Activated naive CD4-positive, alpha-beta T cell treated with anti-CD3 and anti-CD28 coated beads, Interleukin-2, amount 50 U/mL, for 72 hours (primary cell): ENCODE data around the gene FHIT. TPM values are rescaled to one million over a fixed set of nuclear protein-coding genes. Genes with fewer than 3 reads are reported as not detected.

Experiments used
- ATAC-seq, 2 donors: fragments of 150-1000 bp; cut with Tn5 transposase; 2 replicates each; pipeline ENCODE4 v1.10.0; 2021; ENCODE audit warnings: mild to moderate bottlenecking in 2 of 2, moderate library complexity in 2 of 2
- DNase-seq, 2 donors: peaks; one replicate each; pipeline ENCODE4 v3.0.0; 2021 to 2022; ENCODE audit warnings: low spot score in 2 of 2
- H3K27ac Mint-ChIP-seq, 2 donors: one replicate each; pipeline ENCODE4 v1.8.0; 2022; ENCODE audit warnings: mild to moderate bottlenecking in 2 of 2, mixed read lengths in 2 of 2
- H3K36me3 Mint-ChIP-seq, 2 donors: one replicate each; pipeline ENCODE4 v1.8.0; 2022; ENCODE audit warnings: mixed read lengths in 2 of 2
- H3K9me3 Mint-ChIP-seq, 2 donors: one replicate each; pipeline ENCODE4 v1.8.0; 2022; ENCODE audit warnings: mixed read lengths in 2 of 2
- total RNA-seq, 2 donors: library from RNA; stranded (reverse); gene quantifications; one replicate each; pipeline ENCODE4 v1.2.3, GENCODE V29; 2022

Gene FHIT
- total RNA-seq, 2 donors from 2014 or later = 21.3 to 37.0 TPM

- H3K9me3 Mint-ChIP-seq = no peaks in the 10 kb centered on the region
- no peaks in the 10 kb centered on the region for H3K36me3 Mint-ChIP-seq
- ATAC-seq = no peak
- DNase-seq = no peak
- H3K27ac Mint-ChIP-seq = no peak overlapping the region
Measured at GRCh38 chr3:59769127-59769750, 1482.0 kb downstream of the FHIT start.

GRCh38 chr3:59766200-59766872 is 1484.9 kb downstream of the FHIT start:
- no peak for DNase-seq
- H3K9me3 Mint-ChIP-seq = no peaks in the 10 kb centered on the region
- no peak overlapping the region for H3K27ac Mint-ChIP-seq
- no peak for ATAC-seq
- H3K36me3 Mint-ChIP-seq = no peaks in the 10 kb centered on the region

- Mint-ChIP-seq H3K9me3 (no peaks in the 10 kb centered on the region), H3K36me3 (no peaks in the 10 kb centered on the region)
- ATAC-seq = no peak
Measured at GRCh38 chr3:59764171-59764570, 1487.1 kb downstream of the FHIT start.

GRCh38 chr3:59762941-59763340 is 1488.3 kb downstream of the FHIT start:
- Mint-ChIP-seq H3K27ac (no peak overlapping the region), H3K9me3 (no peaks in the 10 kb centered on the region), H3K36me3 (peaks cover 0 to 4% of the 10 kb centered on the region in 2 donors)
- ATAC-seq (no peak), DNase-seq (no peak)

More at GRCh38 chr3:59764171-59764570, 1487.1 kb downstream of the FHIT start:
- H3K27ac Mint-ChIP-seq = no peak overlapping the region
- no peak for DNase-seq

- H3K27ac Mint-ChIP-seq = peak overlapping the region in 1 of 2 donors; percentile 72
Measured at GRCh38 chr3:59759298-59760031, 1491.8 kb downstream of the FHIT start.

GRCh38 chr3:59758672-59759071 is 1492.6 kb downstream of the FHIT start:
- peak in 1 of 2 donors; percentile 43 for ATAC-seq

More at GRCh38 chr3:59759298-59760031, 1491.8 kb downstream of the FHIT start:
- peaks cover 5 to 6% of the 10 kb centered on the region in 2 donors for H3K36me3 Mint-ChIP-seq
- DNase-seq = peak in 1 of 2 donors; percentile 76
- ATAC-seq = peak; percentile 60 to 95
- H3K9me3 Mint-ChIP-seq = no peaks in the 10 kb centered on the region

GRCh38 chr3:59756934-59757333 is 1494.3 kb downstream of the FHIT start:
- no peak for DNase-seq
- Mint-ChIP-seq H3K9me3 (peaks cover 0 to 10% of the 10 kb centered on the region in 2 donors), H3K27ac (peak overlapping the region in 1 of 2 donors; percentile 55), H3K36me3 (peaks cover 5 to 16% of the 10 kb centered on the region in 2 donors)
- peak; percentile 13 to 80 for ATAC-seq

More at GRCh38 chr3:59758672-59759071, 1492.6 kb downstream of the FHIT start:
- Mint-ChIP-seq H3K9me3 (peaks cover 0 to 4% of the 10 kb centered on the region in 2 donors), H3K27ac (peak overlapping the region in 1 of 2 donors; percentile 72), H3K36me3 (peaks cover 5 to 6% of the 10 kb centered on the region in 2 donors)
- DNase-seq = no peak

- DNase-seq (no peak), ATAC-seq (no peak)
- no peak overlapping the region for H3K27ac Mint-ChIP-seq
- peaks cover 9 to 23% of the 10 kb centered on the region in 2 donors for H3K36me3 Mint-ChIP-seq
- H3K9me3 Mint-ChIP-seq = peaks cover 0 to 16% of the 10 kb centered on the region in 2 donors
Measured at GRCh38 chr3:59754456-59755129, 1496.7 kb downstream of the FHIT start.

GRCh38 chr3:59753808-59754450 is 1497.3 kb downstream of the FHIT start:
- ATAC-seq (no peak), DNase-seq (no peak)
- peaks cover 0 to 20% of the 10 kb centered on the region in 2 donors for H3K9me3 Mint-ChIP-seq
- H3K36me3 Mint-ChIP-seq = peaks cover 13 to 23% of the 10 kb centered on the region in 2 donors
- H3K27ac Mint-ChIP-seq = no peak overlapping the region

GRCh38 chr3:59752925-59753324 is 1498.3 kb downstream of the FHIT start:
- H3K36me3 Mint-ChIP-seq = peaks cover 17 to 31% of the 10 kb centered on the region in 2 donors
- no peak overlapping the region for H3K27ac Mint-ChIP-seq
- ATAC-seq (no peak), DNase-seq (no peak)
- H3K9me3 Mint-ChIP-seq = peaks cover 0 to 20% of the 10 kb centered on the region in 2 donors

- Mint-ChIP-seq H3K36me3 (peaks cover 30 to 38% of the 10 kb centered on the region in 2 donors), H3K9me3 (peaks cover 3 to 20% of the 10 kb centered on the region in 2 donors), H3K27ac (no peak overlapping the region)
- ATAC-seq (no peak), DNase-seq (no peak)
Measured at GRCh38 chr3:59751606-59752005, 1499.6 kb downstream of the FHIT start.

- H3K36me3 Mint-ChIP-seq = peaks cover 30 to 38% of the 10 kb centered on the region in 2 donors
- no peak overlapping the region for H3K27ac Mint-ChIP-seq
- ATAC-seq (no peak), DNase-seq (no peak)
- H3K9me3 Mint-ChIP-seq = peaks cover 3 to 20% of the 10 kb centered on the region in 2 donors
Measured at GRCh38 chr3:59750391-59750790, 1500.9 kb downstream of the FHIT start.

GRCh38 chr3:59749291-59749690 is 1502.0 kb downstream of the FHIT start:
- no peak for ATAC-seq
- no peak for DNase-seq
- Mint-ChIP-seq H3K9me3 (peaks cover 3 to 18% of the 10 kb centered on the region in 2 donors), H3K36me3 (peaks cover 30 to 38% of the 10 kb centered on the region in 2 donors), H3K27ac (no peak overlapping the region)

GRCh38 chr3:59746585-59746984 is 1504.7 kb downstream of the FHIT start:
- peaks cover 8 to 14% of the 10 kb centered on the region in 2 donors for H3K9me3 Mint-ChIP-seq
- H3K27ac Mint-ChIP-seq = no peak overlapping the region
- peaks cover 30 to 32% of the 10 kb centered on the region in 2 donors for H3K36me3 Mint-ChIP-seq
- DNase-seq = no peak
- ATAC-seq = no peak

GRCh38 chr3:59737241-59737640 is 1514.0 kb downstream of the FHIT start:
- Mint-ChIP-seq H3K9me3 (peaks cover 4 to 5% of the 10 kb centered on the region in 2 donors), H3K27ac (no peak overlapping the region), H3K36me3 (peaks cover 0 to 5% of the 10 kb centered on the region in 2 donors)
- DNase-seq (no peak), ATAC-seq (no peak)

- Mint-ChIP-seq H3K36me3 (no peaks in the 10 kb centered on the region), H3K27ac (no peak overlapping the region), H3K9me3 (peaks cover 0 to 6% of the 10 kb centered on the region in 2 donors)
- DNase-seq (no peak), ATAC-seq (no peak)
Measured at GRCh38 chr3:59734061-59734460, 1517.2 kb downstream of the FHIT start.
